ENCODE results near the gene DMP1.

GRCh38 chr4:87677731-87678130 lies 27.7 kb downstream of the DMP1 start:
- TF ChIP-seq CTCF (IDR thresholded peaks at IDR 0.05; ENCODE audit: extremely low read depth in 1 of 2, insufficient read depth in 1 of 2, low read depth in 1 of 2, low read length in 2 of 2) (no peak), FOS (IDR thresholded peaks at IDR 0.05; ENCODE audit: borderline replicate concordance, insufficient read depth, low read length) (no peak), POLR2A (IDR thresholded peaks at IDR 0.05; ENCODE audit: low read depth, low read length) (no peak)

Data from endothelial cell of umbilical vein (primary cell).